NCI-H1417 (cell line): ENCODE data around the gene GNG7.
A peak's percentile ranks its signal among the peaks of the same experiment; 100 is the strongest.
"Not testable (repeated sequence)": the region's sequence is repeated elsewhere in the genome, so short reads cannot be mapped to it uniquely, and the experiment has no call there.

Experiments used
- DNase-seq, 3 experiments: peaks; one replicate each; lab custom pipeline; 2025; lab: John Stamatoyannopoulos, UW

GNG7 gene

GRCh38 chr19:2534423-2535013 lies 168.0 kb downstream of the GNG7 start:
- no peak for DNase-seq

DNA sequence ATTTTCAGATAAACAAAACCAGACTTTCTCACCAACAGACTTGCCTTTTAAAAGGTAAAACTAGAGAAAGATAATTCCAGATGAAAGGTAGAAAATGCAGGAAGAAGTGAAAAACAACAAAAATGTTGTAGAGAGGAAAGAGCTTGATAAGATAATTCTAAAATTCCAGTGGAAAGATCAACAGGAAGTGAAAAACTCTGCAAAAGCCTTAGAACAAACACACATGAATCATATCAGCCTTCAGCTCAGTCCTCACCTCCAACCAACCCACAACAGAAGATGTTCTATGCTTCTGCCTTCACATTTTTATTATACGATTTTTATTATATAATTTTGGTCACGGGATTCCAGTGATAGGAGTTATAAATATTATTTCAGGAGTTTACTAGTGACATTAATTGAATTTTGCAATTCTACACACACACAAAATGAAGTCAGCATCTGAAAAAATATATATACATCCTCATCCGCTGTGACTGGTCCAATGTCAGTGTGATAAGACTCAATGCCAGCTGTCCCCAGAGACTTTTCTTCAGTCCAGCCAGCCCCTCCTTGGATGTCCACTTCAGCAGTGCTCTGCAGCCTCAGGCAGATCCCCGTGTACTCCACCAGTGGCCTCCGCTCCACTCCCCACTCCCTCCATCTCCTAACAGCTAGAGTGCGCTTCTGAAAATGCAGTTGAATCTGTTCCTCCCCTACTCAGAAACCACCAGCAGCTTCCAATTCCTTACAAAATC lies 168.6 kb downstream of the GNG7 start:
- peak in 1 of 3 experiments; percentile 13 for DNase-seq

- DNase-seq: no peak
These were observed 169.4 kb downstream of the GNG7 start for GRCh38 chr19:2533072-2533425.

DNA sequence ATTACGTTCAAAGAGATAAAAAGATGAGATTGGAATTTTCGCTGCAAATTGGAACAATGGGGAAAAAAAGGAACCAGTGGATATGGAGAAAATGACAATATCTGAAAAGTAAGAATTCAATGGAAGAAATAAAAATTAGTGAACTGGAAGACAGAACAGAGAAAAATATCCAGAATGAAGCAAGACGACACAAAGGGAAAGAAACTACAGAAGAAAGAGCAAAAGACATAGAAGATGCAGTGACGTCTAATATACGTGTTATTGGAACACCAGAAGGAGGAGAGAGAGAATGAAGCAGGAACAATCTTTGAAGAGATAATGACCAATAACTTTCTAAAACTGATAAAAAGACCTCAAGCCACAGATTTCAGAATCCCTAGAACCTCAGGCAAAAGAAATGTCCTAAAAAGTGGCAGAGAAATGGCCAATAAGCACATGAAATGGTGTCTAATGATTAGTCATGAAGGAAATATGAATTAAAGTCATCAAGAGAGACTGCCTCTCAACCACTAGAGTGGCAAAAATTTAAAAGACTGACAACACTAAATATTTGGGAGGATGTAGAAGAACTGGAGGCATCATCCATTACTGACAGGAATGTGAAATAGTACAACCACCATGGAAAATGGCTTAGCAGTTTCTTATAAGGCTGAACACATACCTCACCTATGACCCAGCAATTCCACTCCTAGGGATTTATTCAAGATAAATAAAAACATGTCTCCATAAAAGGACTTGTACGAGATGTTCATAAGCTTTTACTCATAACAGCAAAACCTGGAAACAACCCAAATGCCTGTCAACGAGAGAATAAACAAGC lies 170.0 kb downstream of the GNG7 start:
- DNase-seq: no peak

DNA sequence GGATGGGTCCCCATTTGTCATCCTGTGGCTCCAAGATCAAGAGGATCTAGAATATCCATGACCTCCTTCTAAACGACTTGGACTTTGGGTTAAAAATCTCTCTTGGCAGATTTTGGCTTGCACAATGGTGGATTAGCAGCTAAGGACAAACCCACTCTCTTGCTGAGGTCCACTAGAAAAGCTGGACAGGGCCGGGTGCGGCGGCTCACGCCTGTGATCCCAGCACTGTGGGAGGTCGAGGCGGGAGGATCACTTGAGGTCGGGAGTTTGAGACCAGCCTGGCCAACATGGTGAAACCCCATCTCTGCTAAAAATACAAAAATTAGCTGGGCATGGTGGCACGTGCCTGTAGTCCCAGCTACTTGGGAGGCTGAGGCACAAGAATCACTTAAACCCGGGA lies 172.6 kb downstream of the GNG7 start:
- DNase-seq: not testable (repeated sequence)

GRCh38 chr19:2529473-2529918 lies 173.0 kb downstream of the GNG7 start:
- peak in 1 of 3 experiments; percentile 17 for DNase-seq

DNA sequence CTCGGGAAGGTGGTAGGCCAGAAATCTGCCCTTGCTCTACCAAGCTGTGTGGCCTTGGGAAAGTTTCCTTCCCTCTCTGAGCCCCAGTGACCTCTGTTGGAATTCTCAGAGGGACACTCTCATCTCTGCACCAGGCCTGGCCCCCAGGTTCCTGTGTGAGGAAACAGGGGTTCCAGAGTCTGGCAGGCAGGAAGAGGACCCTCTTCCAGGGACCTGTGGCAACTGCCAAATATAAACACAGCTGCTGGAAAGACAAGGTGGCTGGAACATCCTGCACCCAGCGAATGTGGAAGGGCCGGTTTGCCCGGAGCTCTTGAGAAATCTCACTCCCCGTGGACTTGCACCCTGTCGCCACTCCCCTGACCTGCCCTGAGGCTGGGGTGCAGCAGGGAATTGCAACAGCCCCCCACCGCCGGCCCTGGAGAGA lies 173.8 kb downstream of the GNG7 start:
- no peak for DNase-seq

DNA sequence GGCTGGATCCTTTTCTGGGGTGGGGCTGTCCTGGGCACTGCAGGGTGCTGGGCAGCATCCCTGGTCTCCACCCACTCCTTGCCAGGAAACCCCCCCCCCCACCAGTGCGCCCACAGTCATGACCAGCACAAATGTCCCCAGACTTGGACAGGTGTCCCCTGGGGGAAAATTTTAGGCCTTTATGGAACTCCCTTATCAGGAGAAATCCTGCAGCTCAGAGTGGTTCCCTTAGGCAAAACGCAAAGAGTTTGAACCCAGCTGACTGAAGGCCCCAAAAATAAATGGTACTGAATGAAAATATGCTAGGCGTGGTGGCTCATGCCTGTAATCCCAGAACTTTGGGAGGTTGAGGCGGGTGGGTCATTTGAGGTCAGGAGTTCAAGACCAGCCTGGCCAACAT lies 174.8 kb downstream of the GNG7 start:
- DNase-seq: no peak

DNA sequence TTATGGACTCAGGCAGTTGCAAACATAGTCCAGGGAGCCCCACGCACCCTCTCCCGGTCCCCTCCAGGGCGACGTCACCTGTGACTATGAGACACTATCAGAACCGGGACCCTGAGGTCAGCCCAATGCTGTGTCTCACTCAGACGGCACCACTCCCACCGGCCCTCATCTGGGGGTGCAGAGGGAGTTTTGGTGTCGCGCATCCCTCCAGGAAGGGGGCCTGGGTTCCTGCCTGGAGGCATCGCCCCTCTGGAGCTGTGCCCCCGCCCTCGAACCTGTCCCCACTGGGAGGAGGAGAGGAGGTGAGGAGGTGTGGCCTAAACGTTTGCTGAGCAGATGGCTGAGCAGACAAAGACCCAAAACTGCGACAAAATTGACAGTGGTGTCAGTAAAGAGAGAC lies 175.3 kb downstream of the GNG7 start:
- no peak for DNase-seq

GRCh38 chr19:2524840-2525723 lies 177.4 kb downstream of the GNG7 start:
- peak in 1 of 3 experiments; percentile 35 for DNase-seq

GRCh38 chr19:2524361-2524839 lies 178.1 kb downstream of the GNG7 start:
- DNase-seq: no peak

DNA sequence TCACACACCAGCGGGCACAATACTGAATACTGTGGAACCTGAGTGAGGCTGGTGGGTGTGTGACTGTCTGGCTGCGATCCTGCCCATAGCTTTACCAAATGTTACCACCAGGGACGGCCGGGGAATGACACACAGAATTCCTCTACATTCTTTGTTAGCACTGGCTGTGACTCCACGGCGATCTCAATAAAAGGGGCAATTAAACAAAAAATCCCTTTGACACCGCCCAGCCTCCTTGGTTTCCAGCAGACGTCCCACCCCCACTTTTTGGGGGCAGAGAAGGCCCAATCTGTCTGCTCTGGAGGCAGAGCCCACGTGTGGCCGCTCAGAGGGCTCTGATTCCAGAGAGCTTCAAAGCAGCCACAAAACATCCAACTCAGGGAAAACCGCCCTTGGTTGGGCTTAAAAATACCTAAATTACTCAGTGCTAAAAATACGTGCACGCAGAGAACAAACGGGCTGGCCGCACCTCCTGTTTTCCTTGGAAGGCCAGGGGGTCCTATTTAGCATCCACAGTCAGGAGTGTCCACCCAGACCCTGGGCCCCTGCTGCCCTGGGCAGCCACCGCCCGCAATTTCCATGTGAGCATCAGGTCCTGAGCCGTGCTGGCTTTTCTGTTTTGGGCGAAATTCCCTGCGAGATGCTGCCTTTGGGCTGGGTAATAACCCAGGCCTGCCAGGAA lies 178.7 kb downstream of the GNG7 start:
- DNase-seq: no peak

DNA sequence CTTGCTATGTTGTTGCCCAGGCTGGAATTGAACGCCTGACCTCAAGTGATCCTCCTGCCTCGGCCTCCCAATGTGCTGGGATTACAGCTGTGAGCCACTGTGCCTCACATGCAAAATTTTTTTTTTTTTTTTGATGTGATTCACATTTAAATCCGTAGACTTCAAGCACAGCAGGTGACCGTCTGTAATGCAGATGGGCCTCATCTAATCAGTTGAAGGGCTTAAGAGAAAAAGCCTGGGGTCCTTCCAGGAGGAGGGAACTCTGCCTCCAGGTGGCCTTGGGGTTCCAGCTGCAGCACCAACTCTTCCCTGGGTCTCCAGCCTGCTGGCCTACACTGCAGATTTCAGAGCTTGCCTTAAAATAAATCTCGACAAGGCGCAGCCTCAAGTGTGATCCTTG lies 183.0 kb downstream of the GNG7 start:
- DNase-seq: no peak

DNA sequence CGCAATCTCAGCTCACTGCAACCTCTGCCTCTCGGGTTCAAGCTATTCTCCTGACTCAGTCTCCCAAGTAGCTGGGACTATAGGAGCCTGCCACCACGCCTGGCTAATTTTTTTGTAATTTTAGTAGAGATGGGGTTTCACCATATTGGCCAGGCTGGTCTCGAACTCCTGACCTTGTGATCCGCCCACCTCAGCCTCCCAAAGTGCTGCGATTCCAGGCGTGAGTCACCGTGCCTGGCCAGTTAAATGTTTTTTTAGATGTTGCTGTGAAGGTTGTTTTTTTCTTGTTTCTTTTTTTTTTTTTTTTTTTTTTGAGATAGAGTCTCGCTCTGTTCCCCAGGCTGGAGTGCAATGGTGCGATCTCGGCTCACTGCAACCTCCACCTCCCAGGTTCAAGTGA lies 183.6 kb downstream of the GNG7 start:
- DNase-seq: not testable (repeated sequence)

DNA sequence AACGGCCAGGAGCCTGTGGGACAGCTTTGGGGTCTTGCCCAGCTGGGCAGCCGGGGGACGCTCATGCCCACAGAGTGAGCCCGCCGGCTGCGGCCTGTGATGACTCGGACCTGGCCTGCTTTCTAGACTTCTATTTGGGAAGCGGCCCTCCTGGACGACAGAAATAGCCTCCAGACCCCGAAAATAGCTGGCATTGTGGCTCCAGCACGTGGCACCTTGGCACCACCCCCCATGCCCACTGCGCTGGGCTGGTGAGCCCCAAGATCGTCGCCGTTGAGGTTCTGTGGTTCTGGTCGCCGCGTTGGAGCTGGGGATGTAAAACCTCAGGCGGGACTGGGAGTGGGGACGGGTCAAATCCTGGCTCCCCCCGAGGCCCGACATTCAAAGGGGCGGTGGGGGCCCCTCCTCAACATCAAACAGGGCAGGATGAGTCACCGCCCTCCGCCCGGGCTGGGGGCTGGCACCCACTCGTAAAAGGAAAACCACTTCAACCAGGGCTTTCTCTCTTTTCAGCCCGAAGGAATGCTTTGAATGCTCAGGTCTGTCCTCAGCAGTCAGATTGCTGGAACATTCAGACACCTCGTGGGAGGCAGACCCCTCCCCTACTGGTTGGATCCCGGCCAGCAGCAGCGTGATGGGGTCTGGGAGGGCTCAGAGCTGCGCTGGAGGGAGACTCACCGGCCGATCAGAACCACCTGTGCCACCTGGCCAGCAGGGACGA lies 184.5 kb downstream of the GNG7 start:
- DNase-seq: peak in 2 of 3 experiments; percentile 43 to 75

DNA sequence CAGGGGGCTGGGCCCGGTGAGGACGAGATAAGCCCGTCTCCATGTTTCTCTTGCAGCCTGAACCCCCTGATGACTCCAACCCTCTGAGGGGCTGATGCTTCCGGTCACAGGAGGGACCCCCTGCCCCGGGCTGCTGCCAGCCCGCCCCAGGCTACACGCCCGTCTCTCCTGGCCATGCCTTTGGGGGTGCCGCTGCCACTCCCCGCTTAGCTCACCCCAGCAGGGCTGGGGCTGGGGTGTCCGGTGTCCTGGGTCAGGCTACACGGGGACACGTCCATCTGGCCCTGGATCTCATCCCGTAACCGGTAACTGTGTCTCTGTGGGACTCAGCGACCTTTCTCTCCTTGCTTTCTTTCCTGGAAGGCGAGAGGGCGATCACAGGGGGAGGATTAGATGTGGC lies 185.8 kb downstream of the GNG7 start:
- no peak for DNase-seq

DNA sequence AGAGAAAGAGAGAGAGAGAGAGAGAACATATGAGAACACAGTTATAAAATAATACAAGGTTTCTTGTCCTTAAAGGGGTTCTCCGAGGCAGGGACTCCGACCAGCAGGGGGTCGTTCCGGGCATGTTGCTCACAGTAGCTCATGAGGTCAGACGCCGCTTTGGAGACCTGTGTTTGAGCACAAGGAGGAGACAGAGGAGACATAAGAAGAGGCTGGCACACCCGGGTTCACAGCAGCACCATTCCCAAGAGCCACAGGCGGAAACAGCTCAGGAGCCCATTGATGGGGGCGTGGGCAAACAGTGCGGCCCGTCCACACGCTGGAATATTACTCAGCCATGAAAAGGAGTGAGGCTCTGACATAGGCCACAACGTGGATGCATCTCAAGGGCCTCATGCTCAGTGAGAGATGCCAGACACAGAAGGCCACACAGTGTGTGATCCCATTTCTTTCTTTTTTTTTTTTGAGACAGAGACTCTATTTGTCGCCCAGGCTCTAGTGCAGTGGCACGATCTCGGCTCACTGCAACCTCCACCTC lies 187.4 kb downstream of the GNG7 start:
- no peak for DNase-seq

DNA sequence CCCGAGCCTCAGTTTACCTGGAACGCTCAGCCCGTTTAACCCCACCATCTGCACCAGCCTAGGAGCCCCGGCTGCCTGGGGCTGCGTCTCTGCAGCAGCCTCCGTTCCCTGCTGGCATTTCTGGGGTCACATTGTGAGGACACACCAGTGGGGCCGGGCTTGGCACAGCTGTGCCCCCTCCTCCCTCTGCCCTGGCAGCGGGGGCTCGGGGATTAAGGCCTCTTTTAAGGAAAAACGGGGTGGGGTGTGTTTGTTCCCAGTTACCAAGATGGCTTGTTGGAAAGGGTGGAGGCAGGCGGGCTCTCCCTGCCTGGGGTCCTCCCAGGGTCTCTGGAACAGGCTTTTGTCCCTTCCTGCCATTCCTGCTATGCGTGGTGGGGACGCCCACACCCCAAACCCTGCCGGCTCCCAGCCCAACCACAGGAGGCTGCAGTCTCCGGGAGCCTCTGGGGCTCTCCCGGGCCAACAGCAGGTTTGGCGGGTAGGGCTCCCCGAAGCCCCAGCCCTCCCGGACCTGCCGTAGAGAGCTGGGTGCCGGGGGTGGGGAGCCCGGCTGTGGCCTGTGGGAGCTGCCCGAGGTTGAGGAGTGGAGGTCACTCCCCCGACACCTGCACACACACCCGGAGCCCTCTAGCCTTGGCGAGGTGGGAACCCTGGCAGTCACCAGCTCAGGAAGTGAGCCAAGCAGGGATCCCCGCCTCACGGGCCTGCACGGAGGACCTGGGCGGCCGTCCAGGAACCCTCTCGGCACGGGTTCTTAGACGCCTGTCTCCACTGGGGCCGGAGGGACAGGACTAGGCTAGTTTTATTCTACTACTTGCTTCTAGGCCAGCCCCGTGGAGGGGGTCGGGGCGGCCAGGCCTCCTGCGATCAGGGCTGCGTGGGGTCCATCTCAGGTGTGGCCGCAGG lies 189.7 kb downstream of the GNG7 start:
- DNase-seq: no peak

GRCh38 chr19:2511991-2512390 lies 190.5 kb downstream of the GNG7 start:
- no peak for DNase-seq
